H54 (cell line): ENCODE results near the gene ACOXL.

Source experiments
- DNase-seq: peaks from one replicate; pipeline ENCODE4 v3.0.0; 2011; ENCODE audit warnings: low spot score, mixed read lengths; ENCODE audit not compliant: insufficient read length
- FAIRE-seq: peaks from 3 replicates; lab custom pipeline; 2011; peaks lifted over from hg19 to GRCh38; lab: Jason Lieb, UNC
- POLR2A ChIP-seq: IDR thresholded peaks from 2 replicates; pipeline ENCODE4 v1.6.1; 2011; ENCODE audit warnings: low read depth, mild to moderate bottlenecking, low read length

Gene ACOXL

DNA sequence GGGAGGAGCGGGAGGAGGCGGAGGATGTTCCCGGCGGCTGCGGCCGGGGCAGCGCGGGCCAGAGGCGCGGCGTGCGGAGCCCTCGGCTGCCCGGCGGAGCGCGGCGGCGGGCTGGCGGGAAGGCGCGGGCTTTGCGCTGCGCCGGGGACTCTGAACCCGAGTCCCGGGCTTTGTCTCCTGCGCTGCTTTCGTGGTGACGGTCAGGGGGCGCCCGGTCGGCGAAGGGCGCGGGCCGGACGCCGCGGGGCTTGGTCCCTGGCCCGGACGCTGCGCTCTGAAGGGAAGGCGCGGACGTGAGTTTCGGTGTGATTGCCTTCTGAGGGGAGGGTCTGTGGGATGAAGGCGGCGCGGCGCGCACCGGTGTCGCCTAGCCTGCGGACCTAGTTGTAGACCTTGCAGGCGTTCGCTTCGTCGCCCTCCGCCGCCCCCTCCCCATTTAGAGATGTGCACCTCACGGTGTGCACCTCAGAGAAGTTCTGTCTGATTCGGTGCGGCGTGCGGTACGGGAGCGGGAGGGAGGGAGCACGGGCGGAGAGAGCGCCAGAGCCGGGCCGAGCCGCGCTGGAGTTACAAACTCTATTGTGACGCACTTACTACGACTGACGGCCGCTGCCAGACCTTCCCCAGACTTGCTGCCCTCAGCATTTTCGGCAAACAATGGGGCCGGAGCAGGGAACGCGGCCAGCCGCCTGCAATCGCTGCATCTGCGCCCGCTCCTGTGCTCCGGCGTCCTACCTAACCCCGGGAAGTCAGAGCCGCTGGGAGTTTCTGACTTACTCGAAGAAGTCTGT is 390.5 kb downstream of the ACOXL start:
- DNase-seq = peak; percentile 71
- FAIRE-seq = no peak

DNA sequence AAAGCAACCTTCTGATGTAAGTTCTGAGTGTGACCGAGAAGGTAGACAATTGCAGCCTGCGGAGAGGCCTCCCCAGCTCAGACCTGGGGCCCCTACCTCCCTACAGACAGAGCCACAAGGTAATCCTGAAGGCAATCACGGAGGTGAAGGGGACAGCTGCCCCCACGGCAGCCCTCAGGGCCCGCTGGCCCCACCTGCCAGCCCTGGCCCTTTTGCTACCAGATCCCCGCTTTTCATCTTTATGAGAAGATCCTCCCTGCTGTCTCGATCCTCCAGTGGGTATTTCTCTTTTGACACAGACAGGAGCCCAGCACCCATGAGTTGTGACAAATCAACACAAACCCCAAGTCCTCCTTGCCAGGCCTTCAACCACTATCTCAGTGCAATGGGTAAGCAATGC is 391.4 kb downstream of the ACOXL start:
- DNase-seq (no peak), FAIRE-seq (no peak)
- no peak for TF ChIP-seq POLR2A

More for the DNA sequence above, 390.5 kb downstream of the ACOXL start:
- no peak; the same call in 1 of the 2 replicates for TF ChIP-seq POLR2A

DNA sequence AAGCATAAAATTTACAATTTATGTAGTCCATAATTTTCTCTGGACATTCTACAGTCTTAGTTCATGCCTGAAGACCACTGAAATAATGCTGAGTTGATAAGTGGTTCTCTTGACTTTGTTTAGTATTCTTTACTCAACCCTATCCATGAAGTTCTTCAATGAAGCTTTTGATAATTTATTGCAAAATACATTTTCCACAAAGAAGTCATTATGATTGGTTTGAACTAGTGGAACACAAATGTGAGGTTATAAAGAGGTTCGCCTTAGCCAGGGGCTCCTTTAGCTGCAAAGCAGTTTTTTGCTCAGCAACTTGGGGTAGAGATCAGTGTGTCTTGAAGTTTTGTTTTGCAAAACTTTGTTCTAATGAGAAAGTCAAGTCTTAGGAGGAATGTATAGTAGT is 394.2 kb downstream of the ACOXL start:
- DNase-seq = no peak
- FAIRE-seq = no peak
- TF ChIP-seq POLR2A = no peak

DNA sequence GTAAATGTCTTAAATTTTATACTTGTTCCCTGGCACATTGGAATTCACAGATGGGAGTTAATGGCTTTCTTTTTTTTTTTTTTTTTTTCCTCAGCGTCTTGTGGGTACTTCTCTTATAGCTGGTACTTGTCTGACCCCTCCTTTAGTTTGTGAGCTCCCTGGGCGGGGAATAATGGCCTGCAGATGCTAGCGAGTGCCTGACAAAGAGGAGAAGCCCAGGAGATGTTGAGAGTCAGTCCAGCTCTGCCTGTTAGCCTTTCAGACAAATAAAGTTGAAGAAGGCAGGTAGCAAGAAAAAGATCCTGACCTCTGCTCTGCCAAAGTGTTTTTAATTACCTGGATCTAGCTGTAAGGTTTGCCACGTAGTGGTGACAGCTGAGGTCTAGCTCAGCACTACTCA is 395.0 kb downstream of the ACOXL start:
- no peak for DNase-seq
- FAIRE-seq = no peak
- TF ChIP-seq POLR2A = no peak

DNA sequence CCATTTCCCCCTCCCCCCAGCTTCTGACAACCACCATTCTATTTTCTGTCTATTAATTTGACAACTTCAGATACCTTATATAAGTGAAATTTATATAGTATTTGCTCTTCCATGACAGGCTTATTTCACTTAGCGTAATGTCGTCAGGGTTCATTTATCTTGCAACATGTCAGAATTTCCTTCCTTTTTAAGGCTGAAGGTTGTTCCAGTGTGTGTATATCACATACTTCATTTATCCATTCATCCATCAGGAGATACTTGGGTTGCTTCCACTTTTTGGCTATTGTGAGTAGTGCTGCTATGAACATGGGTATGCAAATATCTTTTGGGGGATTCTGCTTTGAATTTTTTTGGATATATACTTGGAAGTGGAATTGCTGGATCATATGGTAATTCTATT is 395.7 kb downstream of the ACOXL start:
- FAIRE-seq (no peak), DNase-seq (no peak)
- no peak for TF ChIP-seq POLR2A

DNA sequence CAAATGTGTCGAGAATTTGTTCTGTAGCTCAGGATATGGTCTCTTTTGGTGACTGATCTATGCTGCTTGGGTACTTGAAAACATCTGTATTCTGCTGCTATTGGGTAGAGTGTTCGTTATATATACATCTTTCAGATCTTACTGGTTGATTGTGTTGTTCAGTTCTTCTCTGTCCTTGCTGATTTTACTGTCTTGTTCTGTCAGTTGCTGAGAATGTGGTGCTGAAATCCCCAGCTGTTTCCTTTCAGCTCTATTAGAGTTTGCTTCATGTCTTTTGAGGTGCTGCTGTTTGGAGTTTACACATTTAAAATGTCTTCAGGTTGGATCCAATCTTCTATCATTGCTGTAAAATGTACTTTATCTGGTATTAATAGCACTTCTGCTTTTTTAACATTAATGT is 401.2 kb downstream of the ACOXL start:
- DNase-seq = no peak
- no peak for FAIRE-seq
- TF ChIP-seq POLR2A = no peak

DNA sequence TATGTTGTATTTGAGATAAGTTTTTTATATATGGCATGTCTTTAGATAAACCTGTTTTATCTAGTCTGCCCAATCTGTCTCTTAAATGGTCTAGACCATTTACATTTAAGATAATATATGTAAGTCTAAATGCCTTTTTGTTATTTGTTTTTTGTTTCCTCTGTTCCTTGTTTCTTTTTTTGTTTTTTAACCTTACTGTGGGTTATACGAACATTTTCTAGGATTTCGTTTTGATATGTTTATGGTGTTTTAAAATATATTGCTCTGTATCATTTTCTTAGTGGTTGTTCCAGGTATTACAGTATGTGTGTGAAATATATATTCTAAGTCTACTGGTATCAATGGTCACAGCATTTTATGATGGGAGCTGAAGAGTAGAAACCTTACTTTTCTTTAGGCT is 401.7 kb downstream of the ACOXL start:
- no peak for TF ChIP-seq POLR2A
- DNase-seq (no peak), FAIRE-seq (peak; percentile 15)

DNA sequence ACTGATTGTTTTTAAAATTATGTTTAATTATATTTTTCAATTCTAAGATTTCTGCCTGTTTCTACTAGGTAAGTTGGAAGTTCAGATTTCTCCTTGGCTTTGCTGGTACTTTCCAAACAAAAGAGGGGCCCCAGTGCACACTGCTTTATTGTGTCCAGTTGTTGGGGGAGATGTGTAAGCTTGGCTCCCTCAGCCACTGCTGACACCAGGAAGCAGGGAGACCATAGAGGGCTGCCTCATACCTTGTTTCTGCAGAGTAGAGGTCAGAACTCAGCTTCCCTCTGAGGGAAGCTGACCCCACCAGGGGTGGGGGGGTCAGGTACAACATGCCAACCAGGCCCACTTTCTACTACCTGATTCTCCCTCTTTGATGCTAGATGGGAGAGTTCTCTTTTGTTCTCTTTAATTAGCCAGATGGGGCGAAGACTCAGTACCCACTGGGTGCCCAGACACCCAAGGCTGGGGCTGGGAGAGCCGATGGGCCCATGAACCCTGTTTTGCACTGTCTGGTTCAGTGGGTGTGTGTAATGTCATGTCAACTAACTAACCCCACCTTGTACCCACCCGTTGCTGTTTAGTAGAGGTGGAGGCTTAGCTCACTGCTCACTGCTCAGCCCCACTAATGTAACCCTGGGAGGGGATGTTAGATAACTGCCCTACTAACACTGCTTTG is 403.0 kb downstream of the ACOXL start:
- FAIRE-seq (no peak), DNase-seq (no peak)
- no peak for TF ChIP-seq POLR2A

DNA sequence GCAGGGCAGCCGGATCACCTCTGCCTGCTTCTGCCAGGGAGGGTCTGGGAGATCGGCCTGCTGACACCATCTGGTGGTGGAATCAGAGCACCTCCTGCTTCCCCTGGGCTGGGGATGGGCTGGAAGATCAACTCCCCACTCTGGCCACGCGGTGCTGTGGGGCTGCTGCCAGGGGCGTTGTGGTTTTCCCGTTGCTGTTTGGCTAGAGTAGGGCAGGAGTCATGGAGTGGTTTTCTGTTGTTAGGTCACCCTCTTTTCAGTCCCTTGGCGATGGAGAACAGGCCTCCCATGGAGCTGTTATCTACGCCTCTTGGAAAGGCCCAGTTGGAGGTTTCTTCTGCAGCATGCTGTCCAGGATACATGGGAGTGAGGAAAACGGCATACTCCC is 403.5 kb downstream of the ACOXL start:
- DNase-seq = peak; percentile 67
- peak; percentile 98 for FAIRE-seq
- TF ChIP-seq POLR2A = no peak

DNA sequence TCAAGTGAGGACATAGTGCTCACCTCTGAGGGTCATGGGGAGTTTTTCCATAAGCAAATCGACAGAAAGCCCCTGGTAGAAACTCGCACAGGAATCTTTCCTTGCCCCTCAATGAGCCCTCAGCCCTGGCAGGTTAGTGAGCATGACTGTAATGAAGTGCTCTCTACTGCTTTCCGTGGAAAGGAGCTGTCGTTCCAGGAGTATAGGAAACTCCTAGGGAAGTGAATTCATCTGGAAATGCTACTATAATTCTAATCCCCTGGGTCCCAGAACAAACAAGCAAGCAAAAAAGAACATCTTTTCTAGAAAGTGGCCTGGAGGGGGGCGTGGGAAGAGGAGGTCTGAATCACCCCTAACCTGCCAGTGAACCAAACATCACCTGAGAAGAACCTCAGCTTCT is 406.5 kb downstream of the ACOXL start:
- no peak for FAIRE-seq
- no peak for DNase-seq
- TF ChIP-seq POLR2A = no peak

DNA sequence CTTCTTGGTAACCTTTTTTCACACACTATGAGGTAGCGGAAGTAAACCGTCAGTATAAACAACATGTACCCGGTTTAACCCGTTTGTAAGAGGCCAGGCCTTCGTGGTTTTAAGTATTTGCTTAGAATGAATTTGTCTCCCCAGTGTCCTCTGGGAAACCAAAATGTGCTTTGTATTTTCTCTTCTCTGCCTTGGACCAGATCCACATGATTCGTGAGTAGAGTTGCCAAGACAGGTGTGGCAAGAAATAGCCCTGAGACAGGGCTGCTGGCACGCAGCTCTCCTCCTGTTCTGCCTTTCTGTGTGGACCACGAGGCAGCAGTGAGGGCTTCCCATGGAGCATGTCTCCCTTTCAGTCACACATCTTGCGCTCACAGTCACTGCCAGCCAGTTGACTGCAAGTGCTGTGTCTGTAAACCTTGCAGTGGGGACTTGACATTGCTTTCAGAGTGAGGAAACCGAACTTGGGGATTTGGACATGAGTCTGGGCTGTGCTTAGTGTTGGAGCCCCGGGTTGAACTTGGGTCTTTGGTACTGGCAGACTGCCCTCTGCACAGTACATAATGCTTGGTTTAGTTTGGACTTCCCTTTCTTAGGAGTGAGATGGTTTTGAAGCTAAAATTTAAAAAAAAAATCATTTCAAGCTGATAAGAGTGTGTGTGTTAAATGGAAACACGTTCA is 407.4 kb downstream of the ACOXL start:
- TF ChIP-seq POLR2A = no peak
- no peak for DNase-seq
- no peak for FAIRE-seq

DNA sequence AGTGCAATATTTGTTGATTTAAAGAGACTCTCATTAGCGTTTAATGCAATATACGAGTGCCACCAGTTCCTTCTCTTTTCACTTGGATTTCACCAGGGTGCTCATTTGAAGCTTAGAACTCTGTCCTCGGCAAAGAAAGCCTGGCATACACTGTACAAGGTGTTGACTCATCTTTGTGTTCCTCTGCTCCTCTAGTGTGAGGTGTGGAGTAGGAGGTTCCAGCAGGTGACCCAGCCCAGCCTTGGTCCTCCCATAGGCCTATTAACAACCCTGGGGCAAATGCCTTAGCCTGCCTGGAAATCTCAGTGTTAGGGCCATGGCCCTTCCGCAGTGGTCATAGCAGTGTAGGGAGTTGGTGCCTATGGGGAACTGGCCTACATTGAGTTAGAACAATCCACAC is 408.4 kb downstream of the ACOXL start:
- FAIRE-seq (no peak), DNase-seq (no peak)
- TF ChIP-seq POLR2A = no peak

DNA sequence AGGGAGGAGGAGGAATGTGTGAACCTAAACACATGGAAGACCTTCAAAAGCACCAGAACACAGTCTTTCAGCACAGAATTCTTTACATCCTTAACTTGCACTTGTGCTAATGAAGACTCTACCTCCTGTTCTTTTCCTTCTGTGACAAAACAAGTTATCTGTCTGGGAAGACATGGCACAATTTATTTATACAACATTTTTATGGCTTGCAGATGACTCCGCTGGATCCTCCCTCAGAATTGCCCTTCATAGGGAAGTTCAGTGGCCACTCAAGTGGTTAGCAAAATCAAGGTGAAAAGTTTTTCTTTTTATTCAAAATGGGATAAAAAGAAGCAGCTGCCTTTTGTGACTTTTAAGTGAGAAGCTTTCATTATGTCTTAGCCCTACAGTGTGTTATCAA is 409.7 kb downstream of the ACOXL start:
- DNase-seq (no peak), FAIRE-seq (no peak)
- no peak for TF ChIP-seq POLR2A

DNA sequence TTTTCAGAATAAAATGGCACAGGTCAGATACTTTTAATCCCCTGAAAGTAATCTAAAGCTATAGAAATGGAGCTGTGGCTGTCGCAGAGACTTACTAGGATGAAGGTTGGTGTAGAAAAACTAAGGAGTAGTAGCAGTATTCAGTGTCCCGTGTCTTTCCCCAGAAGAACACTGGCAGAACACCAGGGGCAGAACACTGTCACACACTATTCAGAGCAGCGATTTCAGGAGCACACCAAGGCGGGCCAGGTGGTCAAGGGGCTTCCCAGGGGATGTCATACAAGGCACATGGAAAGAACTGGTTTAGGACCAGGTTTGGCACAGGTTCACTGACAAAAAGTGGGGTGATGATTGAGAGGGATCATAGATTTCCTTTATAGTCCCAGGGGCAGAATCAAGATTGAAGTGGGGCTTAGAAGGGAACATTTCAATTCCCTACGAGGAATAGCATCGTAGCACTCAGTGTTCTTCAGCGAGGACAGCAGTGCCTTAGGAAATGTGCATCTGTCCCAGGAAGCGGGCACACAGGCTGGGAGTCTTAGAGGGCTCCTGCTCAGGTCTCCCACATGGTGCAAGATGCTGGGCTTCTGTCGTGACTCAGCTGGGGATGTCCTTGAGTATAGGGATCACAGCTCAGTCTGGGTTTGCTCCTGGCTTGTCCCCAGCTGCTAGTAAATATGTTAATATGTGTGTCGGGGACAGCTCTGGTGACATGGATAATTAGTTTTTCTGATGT is 410.9 kb downstream of the ACOXL start:
- TF ChIP-seq POLR2A = no peak
- FAIRE-seq = no peak
- DNase-seq = no peak
